Muscle layer of colon (tissue), 2 donors: ENCODE measurements around the gene POPDC3.

Source experiments
- H3K27ac ChIP-seq: one replicate; pipeline ENCODE4 v1.7.0; 2013; ENCODE audit warnings: low read depth, mild to moderate bottlenecking, low read length, moderate library complexity
- H3K27me3 ChIP-seq, 2 donors: one replicate each; pipeline ENCODE4 v1.7.0; 2013; ENCODE audit warnings: low read length in 2 of 2, mild to moderate bottlenecking in 2 of 2; ENCODE audit not compliant: insufficient read depth in 2 of 2, control insufficient read depth in 1 of 2
- H3K36me3 ChIP-seq: one replicate; pipeline ENCODE4 v1.7.0; 2013; ENCODE audit warnings: mild to moderate bottlenecking, low read length; ENCODE audit not compliant: insufficient read depth
- H3K4me1 ChIP-seq: one replicate; pipeline ENCODE4 v1.7.0; 2013; ENCODE audit warnings: mild to moderate bottlenecking, low read length; ENCODE audit not compliant: insufficient read depth
- H3K4me3 ChIP-seq, 2 donors: one replicate each; pipeline ENCODE4 v1.7.0; 2013; ENCODE audit warnings: low read length in 2 of 2, low read depth in 1 of 2, mild to moderate bottlenecking in 1 of 2, moderate library complexity in 1 of 2
- H3K9ac ChIP-seq: one replicate; pipeline ENCODE4 v1.7.0; 2013; ENCODE audit warnings: low read length
- H3K9me3 ChIP-seq: one replicate; pipeline ENCODE4 v1.7.0; 2013; ENCODE audit warnings: mild to moderate bottlenecking, low read length
- donor health status: abdominal sarcoma.
- donor health status: Adenocarcinoma of cecum.

POPDC3 gene

GRCh38 chr6:105211831-105212230, 32.0 kb upstream of the POPDC3 start:
- H3K4me3 ChIP-seq = no peak overlapping the region
- no peaks in the 10 kb centered on the region for H3K9me3 ChIP-seq
- no peaks in the 10 kb centered on the region for H3K27me3 ChIP-seq
- no peaks in the 10 kb centered on the region for H3K4me1 ChIP-seq
- no peaks in the 10 kb centered on the region for H3K36me3 ChIP-seq
- no peak overlapping the region for H3K27ac ChIP-seq
- no peak overlapping the region for H3K9ac ChIP-seq

- Histone ChIP-seq H3K27me3 (no peaks in the 10 kb centered on the region), H3K4me1 (no peaks in the 10 kb centered on the region), H3K9ac (no peak overlapping the region), H3K9me3 (no peaks in the 10 kb centered on the region), H3K4me3 (no peak overlapping the region), H3K36me3 (no peaks in the 10 kb centered on the region), H3K27ac (no peak overlapping the region)
These were observed 31.2 kb upstream of the POPDC3 start for GRCh38 chr6:105210932-105211531.

- Histone ChIP-seq H3K27ac (no peak overlapping the region), H3K9me3 (no peaks in the 10 kb centered on the region), H3K27me3 (no peaks in the 10 kb centered on the region), H3K4me1 (no peaks in the 10 kb centered on the region), H3K4me3 (no peak overlapping the region), H3K36me3 (no peaks in the 10 kb centered on the region), H3K9ac (no peak overlapping the region)
These were observed 30.3 kb upstream of the POPDC3 start for GRCh38 chr6:105209950-105210706.

DNA sequence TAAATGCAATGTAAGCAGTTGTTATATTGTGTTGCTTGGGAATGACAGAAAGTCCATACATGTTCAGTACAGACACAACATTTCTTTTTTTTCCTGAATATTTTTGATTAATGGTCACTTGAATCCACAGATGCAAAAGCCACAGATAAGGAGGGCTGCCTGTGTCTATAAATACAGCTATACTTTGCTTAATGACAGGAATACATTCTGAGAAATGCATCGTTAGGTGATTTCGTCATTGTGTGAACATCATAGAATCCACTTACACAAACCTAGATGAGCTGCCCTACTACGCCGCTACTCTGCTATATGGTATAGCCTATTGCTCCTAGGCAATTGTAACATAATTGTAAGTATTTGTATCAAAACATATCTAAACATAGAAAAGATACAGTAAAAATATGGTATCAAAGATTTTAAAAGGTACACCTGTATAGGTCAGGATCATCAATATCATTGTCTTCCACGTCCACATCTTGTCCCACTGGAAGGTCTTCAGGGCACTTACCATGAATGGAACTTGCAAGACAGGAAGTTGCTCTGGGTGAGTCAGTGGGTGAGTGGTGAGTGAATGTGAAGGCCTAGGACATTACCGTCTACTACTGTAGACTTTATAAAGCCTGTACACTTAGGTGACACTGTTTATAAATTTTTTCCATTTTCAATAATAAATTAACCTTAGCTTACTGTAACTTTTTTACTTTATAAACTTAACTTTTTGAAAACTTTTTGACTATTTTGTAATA, 27.9 kb upstream of the POPDC3 start:
- no peaks in the 10 kb centered on the region for H3K36me3 ChIP-seq
- H3K9ac ChIP-seq = no peak overlapping the region
- H3K27me3 ChIP-seq = no peaks in the 10 kb centered on the region
- no peaks in the 10 kb centered on the region for H3K4me1 ChIP-seq
- no peak overlapping the region for H3K4me3 ChIP-seq
- no peaks in the 10 kb centered on the region for H3K9me3 ChIP-seq
- no peak overlapping the region for H3K27ac ChIP-seq

DNA sequence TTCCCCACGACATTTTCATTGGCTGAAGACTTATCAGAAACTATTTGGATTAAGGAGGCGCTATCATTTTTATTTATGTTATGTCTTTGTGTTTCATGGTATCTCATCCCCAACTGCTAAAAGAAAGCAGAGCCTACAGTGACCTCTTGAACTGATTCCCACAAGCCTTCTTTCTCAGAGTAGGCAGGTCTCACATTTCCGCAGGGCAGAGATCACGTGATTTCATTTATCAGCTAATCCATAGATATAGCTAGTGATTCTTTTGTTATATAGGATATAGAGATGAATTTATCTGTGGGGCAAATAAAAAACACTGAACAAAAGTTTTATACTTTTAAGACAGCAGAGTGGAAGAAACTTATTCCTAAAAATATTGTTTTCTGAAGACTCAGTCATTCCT, 25.0 kb upstream of the POPDC3 start:
- Histone ChIP-seq H3K27me3 (no peaks in the 10 kb centered on the region), H3K9ac (no peak overlapping the region), H3K36me3 (no peaks in the 10 kb centered on the region), H3K9me3 (no peaks in the 10 kb centered on the region), H3K4me3 (no peak overlapping the region), H3K4me1 (no peaks in the 10 kb centered on the region), H3K27ac (no peak overlapping the region)

GRCh38 chr6:105204331-105204730, 24.5 kb upstream of the POPDC3 start:
- Histone ChIP-seq H3K9ac (no peak overlapping the region), H3K27ac (no peak overlapping the region), H3K4me3 (no peak overlapping the region), H3K27me3 (no peaks in the 10 kb centered on the region), H3K4me1 (no peaks in the 10 kb centered on the region), H3K36me3 (no peaks in the 10 kb centered on the region), H3K9me3 (no peaks in the 10 kb centered on the region)

GRCh38 chr6:105202486-105202885, 22.7 kb upstream of the POPDC3 start:
- H3K9me3 ChIP-seq = no peaks in the 10 kb centered on the region
- no peak overlapping the region for H3K9ac ChIP-seq
- H3K4me1 ChIP-seq = no peaks in the 10 kb centered on the region
- H3K4me3 ChIP-seq = no peak overlapping the region
- no peaks in the 10 kb centered on the region for H3K36me3 ChIP-seq
- no peaks in the 10 kb centered on the region for H3K27me3 ChIP-seq
- H3K27ac ChIP-seq = no peak overlapping the region

DNA sequence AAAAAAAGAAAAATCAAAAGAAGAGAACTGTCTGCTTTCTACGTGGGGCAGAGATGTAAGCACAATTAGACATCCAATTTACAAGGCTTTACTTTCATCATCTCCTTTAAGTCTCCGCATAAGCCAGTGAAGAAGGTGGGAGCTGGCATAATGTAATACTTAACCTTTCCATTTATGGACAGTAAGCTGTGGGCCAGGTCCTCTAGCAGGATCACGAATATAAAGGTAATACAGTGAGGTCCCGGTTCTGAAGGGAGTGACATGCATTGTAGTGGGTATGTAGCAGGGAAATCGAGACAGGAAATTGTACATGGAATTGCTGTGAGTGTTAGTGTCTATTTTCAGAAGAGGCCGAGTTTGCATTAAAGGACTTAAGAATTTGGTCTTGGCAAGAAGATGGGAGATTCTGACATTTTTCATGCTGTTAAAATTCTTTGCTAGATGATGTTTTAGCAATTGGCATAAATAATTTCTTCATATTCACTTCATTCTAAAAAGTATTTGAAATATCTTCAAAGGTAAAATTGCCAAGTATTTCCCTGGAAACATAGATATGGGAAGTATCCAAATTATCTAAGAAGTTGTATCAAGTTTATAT, 20.4 kb upstream of the POPDC3 start:
- Histone ChIP-seq H3K36me3 (no peaks in the 10 kb centered on the region), H3K4me3 (no peak overlapping the region), H3K4me1 (no peaks in the 10 kb centered on the region), H3K9ac (no peak overlapping the region), H3K27ac (no peak overlapping the region), H3K9me3 (no peaks in the 10 kb centered on the region), H3K27me3 (no peaks in the 10 kb centered on the region)

DNA sequence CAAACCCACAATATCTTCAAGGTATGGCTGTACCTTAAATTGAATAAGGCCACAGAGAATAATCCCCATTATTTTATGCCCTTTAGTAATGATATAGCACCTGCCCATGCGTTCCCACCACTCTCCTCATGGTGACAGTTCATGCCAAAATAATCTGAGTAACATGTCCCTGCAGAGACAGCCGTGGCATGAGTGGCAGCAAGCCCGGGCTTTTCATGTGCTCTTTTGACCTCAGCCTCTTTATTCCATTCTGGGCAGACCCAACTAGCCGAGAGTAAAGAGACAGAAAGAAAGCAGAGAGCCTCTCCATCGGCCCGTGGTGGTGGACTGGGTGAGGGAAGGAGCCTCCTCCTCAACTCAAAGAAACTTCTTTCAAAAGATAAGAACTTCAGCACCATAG, 19.9 kb upstream of the POPDC3 start:
- Histone ChIP-seq H3K9me3 (no peaks in the 10 kb centered on the region), H3K36me3 (no peaks in the 10 kb centered on the region), H3K4me1 (no peaks in the 10 kb centered on the region), H3K27ac (no peak overlapping the region), H3K4me3 (no peak overlapping the region), H3K27me3 (no peaks in the 10 kb centered on the region), H3K9ac (no peak overlapping the region)

DNA sequence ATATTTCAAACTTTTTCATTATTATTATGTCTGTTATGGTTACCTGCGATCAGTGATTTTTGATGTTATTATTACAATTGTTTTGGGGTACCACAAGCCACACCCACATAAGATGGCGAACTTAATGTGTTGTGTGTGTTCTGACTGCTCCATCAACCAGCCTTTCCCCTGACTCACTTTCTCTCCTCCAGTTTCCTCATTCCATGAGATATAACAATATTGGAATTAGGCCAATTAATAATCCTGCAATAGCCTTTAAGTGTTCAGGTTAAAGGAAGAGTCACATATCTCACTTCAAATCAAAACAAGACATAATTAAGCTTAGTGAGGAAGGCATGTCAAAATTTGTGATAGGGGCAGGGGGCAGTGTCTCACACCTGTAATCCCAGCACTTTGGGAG, 16.3 kb upstream of the POPDC3 start:
- no peaks in the 10 kb centered on the region for H3K9me3 ChIP-seq
- no peaks in the 10 kb centered on the region for H3K36me3 ChIP-seq
- H3K4me1 ChIP-seq = no peaks in the 10 kb centered on the region
- no peak overlapping the region for H3K4me3 ChIP-seq
- no peak overlapping the region for H3K27ac ChIP-seq
- H3K9ac ChIP-seq = no peak overlapping the region
- H3K27me3 ChIP-seq = no peaks in the 10 kb centered on the region

DNA sequence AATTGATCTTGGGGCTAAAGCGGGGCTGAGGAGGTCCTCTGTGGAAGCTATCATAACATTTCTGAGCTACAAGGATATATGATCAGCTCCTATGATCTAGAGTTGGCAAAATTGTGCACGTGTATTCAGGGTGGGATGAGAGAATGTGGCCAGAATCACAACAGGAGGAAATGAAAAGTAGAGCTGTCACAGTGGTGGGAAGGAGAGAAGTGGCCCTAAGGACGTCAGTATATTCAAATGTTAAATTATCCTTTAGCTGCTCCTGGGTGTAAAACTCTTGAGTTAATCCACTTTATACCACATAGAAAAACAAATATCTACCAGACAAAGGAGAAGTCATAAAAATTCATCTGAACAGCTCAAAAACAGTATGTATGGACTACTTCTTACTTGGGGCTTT, 14.8 kb upstream of the POPDC3 start:
- H3K9me3 ChIP-seq = no peaks in the 10 kb centered on the region
- no peak overlapping the region for H3K4me3 ChIP-seq
- no peak overlapping the region for H3K27ac ChIP-seq
- no peaks in the 10 kb centered on the region for H3K4me1 ChIP-seq
- H3K36me3 ChIP-seq = no peaks in the 10 kb centered on the region
- H3K27me3 ChIP-seq = no peaks in the 10 kb centered on the region
- H3K9ac ChIP-seq = no peak overlapping the region
